ENCODE results near the gene EIF3D.
A peak's percentile ranks its signal among the peaks of the same experiment; 100 is the strongest.

The EIF3D gene, protein sequence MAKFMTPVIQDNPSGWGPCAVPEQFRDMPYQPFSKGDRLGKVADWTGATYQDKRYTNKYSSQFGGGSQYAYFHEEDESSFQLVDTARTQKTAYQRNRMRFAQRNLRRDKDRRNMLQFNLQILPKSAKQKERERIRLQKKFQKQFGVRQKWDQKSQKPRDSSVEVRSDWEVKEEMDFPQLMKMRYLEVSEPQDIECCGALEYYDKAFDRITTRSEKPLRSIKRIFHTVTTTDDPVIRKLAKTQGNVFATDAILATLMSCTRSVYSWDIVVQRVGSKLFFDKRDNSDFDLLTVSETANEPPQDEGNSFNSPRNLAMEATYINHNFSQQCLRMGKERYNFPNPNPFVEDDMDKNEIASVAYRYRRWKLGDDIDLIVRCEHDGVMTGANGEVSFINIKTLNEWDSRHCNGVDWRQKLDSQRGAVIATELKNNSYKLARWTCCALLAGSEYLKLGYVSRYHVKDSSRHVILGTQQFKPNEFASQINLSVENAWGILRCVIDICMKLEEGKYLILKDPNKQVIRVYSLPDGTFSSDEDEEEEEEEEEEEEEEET

GRCh38 chr22:36528795-36529751 is at the start of gene EIF3D:
TSS of gene EIF3D (minus strand) at chr22:36529166. CDS start at chr22:36526121, 3,045 bp downstream.
- DNase-seq (ENCODE audit: low read depth), result peak; percentile 100

GRCh38 chr22:36578619-36579018 is 49.7 kb upstream of the EIF3D start:
- no peak for DNase-seq (ENCODE audit: low read depth)

DNA sequence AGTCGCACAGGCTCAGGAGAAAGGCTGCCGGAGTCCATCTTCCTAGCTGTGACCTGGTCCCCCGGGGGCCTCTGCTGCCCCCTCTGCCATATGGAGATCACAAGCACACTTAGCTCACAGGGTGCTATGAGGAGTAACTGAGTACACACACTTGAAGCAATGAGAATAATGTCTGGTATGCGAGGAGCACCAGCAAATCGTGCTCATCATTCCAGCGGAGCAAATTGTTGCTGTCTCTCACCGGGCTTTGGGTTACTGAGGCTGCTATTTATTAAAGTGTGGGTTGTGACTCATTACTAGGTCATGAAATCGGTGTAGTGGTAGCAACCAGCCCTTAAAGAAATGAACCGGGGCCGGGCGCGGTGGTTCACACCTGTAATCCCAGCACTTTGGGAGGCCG is 48.1 kb upstream of the EIF3D start:
- DNase-seq (ENCODE audit: low read depth), result peak; percentile 95

- no peak for DNase-seq (ENCODE audit: low read depth)
Measured at GRCh38 chr22:36574728-36575127, 45.8 kb upstream of the EIF3D start.

DNA sequence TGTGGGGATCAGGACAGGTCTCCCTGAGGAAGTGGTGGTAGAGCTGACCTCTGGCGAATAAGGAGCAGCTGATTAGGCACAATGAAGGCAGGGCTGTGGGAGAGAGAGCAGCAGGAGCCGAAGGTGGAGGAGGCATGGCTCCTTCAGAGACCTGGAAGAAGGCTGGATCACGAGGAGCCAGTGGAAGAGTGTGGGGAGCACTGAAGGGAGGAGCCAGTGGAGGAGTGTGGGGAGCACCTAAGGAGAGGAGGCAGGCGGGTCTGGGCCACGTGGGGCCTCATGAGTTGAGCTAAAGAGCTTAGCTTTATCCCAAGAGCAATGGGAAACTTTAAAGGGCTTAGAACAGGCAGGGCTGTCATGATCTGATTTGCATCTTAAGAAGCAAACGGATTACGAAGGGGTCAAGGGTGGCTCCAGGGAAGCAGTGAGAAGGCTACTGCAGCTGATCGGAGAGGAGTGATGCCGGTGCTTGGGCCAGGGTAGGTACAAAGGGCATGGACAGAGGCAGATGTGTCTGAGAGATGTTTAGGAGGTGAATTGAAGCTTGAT is 44.9 kb upstream of the EIF3D start:
- no peak for DNase-seq (ENCODE audit: low read depth)

GRCh38 chr22:36571991-36572390 is 43.0 kb upstream of the EIF3D start:
- DNase-seq (ENCODE audit: low read depth), result no peak

DNA sequence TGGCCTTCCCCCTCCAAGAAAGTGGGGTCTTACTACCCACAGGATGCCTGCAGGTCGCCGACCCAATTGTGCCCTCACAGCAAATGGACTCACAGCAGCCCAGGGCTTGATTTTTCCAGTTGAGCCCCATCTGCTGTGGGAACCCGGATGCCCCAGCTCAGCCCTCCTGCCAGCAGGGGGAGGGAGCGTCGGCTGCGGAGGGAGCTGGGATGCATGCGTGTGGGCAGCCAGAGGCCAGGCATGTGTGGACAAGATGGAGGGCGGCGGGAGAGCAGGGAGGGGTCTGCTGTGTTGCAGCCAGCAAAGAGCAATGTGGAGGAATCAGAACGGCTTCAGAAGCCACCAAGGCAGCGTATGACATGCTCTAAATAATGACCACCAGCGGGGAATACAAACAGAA is 41.0 kb upstream of the EIF3D start:
- DNase-seq (ENCODE audit: low read depth), result peak; percentile 31

DNA sequence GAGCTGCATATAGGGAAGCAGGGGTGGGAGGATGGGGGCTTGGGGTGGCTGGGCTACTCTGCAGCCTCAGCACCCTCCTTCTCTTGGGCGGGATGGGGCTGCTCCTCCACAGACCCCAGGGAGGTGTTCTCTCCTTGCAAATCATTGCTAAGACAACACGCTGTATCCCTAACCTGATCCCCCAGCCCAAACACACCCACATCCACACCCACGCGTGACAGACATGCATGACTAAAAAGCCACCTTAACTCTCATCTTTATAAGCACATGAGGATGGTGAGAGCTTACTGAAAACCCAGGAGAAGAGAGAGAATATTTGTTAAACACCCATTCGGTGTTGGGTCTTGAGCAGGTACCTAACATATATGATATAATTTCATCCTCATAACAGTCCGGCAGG is 39.9 kb upstream of the EIF3D start:
- DNase-seq (ENCODE audit: low read depth), result no peak

DNA sequence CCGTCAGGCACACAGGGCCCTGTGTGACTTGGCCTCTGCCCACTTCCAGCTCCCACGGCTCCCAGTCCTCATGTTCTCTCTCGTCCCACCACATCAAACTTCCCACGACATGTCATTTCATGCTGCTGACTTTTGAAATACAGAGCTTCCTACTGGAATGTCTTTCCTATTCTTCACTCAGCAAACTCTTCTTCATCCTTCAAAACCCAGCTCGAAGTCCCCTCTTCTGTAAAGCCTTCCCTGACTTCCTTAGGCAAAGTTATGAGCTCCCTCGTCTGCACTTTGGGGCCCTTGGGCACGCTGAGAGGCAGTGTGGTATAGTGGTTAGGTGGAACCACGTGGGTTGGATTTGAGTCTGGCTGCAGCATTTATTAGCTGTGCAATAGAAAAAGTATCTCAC is 37.8 kb upstream of the EIF3D start:
- no peak for DNase-seq (ENCODE audit: low read depth)

GRCh38 chr22:36565686-36566085 is 36.7 kb upstream of the EIF3D start:
- DNase-seq (ENCODE audit: low read depth), result no peak

- no peak for DNase-seq (ENCODE audit: low read depth)
Measured at GRCh38 chr22:36565159-36565507, 36.2 kb upstream of the EIF3D start.

- DNase-seq (ENCODE audit: low read depth), result no peak
Measured at GRCh38 chr22:36564422-36565158, 35.6 kb upstream of the EIF3D start.

DNA sequence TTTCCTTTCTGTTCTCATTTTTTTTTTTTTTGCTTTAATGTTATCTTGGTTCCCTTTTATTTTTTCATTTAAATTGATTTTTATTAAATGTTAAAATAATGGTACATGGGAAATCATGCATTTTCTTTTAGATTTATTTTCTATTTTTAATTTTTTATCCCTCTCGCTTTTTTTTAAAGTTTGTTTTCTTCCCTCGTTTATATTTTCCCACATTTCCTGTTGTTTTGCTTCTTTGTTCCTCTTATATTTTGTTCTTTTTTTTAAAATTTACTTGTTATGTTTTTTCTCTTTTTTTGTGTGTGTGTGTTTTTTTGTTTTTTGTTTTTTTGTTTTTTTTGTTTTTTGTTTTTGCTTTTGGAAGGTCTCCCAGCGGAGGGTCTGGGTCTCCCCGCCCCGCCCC is 34.9 kb upstream of the EIF3D start:
- no peak for DNase-seq (ENCODE audit: low read depth)

GRCh38 chr22:36563444-36563843 is 34.5 kb upstream of the EIF3D start:
- no peak for DNase-seq (ENCODE audit: low read depth)

GRCh38 chr22:36563001-36563400 is 34.0 kb upstream of the EIF3D start:
- no peak for DNase-seq (ENCODE audit: low read depth)

GRCh38 chr22:36562261-36562835 is 33.4 kb upstream of the EIF3D start:
- DNase-seq (ENCODE audit: low read depth), result peak; percentile 52

DNA sequence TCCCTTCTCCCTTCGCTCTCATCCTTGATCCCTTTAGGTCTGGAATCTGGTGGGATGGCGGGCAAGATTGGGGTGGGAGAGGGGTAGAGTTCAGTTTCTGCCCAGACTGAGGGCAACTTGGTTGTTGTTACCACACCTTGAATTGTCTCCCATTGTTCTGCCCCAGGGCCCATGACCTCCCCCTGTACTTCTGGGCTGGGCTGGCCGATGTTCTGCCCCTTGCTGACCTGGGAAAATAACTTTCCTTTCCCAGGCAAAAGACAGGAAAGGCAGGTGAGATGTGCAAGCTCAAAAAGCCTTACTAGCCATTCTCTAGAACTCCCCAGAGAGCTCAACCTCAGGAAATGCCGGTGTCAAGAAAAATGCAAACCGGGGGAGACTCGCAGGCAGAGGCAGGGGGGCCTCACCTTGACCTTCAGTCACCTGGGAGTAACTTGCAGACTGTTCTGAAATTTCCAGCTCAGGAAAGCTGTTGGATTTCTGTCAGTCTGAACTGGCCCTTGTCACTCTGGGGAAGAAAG is 32.4 kb upstream of the EIF3D start:
- no peak for DNase-seq (ENCODE audit: low read depth)

GRCh38 chr22:36560001-36560400 is 31.0 kb upstream of the EIF3D start:
- DNase-seq (ENCODE audit: low read depth), result no peak

DNA sequence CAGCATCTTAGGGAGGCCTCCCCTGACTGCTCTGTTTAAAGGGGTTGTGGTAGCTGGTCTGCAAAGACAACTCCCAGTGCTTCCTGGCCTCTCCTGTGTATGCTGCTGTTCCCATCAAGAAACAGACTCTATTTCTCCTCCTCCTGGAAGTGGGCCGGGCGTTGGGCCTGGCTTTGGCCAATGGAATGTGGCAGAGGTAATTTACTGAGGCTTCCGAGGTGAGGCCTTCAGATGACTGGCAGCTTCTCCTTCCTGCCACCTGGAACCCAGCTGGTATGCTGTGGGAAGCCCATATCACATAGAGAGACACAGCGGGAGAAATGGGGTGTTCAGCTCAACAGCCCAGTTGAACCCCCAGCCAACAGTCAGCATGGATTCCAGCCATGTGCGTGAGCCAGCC is 25.1 kb upstream of the EIF3D start:
- DNase-seq (ENCODE audit: low read depth), result no peak

- DNase-seq (ENCODE audit: low read depth), result no peak
Measured at GRCh38 chr22:36552289-36552688, 23.3 kb upstream of the EIF3D start.

All from iris pigment epithelial cell (primary cell).